OCI-LY1 (cell line): ENCODE results near the gene PTPRN2.

Experiments
- EZH2 ChIP-seq: fragments of 200-600 bp; sonication (generic), shearing (Covaris generic); IDR thresholded peaks from 2 replicates; pipeline ENCODE4 v1.8.0; 2017; ENCODE audit warnings: borderline replicate concordance, mixed run types, mild to moderate bottlenecking, antibody characterized with exemption, low read length, moderate library complexity, mixed read lengths
- TF ChIP-seq, protein P1 (sequence below): fragments of 200-600 bp; sonication (generic), shearing (Covaris generic); IDR thresholded peaks from 2 replicates; pipeline ENCODE4 v1.5.1; 2017; ENCODE audit warnings: mild to moderate bottlenecking, antibody characterized with exemption, low read length, moderate library complexity, mixed read lengths

DNA sequence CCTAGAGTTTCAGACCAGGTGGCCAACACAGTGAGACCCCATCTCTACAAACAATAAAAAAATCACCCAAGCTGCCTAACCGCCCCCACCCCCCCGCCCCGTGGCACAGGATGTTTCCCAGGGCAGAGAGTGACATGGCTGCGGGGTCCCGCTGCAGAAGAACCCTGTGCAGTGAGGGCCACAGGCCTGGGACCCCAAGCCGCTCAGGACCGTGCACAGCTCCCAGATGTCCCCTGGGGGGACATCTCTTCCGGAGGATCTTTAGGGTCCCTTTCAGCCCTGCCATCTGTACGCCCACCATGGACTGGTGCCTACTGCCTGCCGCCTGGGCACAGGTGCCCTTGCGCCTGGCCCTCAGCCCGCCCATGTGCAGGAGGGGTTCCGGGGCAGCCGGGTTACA lies 877.2 kb downstream of the PTPRN2 start:
- TF ChIP-seq, protein P1, sequence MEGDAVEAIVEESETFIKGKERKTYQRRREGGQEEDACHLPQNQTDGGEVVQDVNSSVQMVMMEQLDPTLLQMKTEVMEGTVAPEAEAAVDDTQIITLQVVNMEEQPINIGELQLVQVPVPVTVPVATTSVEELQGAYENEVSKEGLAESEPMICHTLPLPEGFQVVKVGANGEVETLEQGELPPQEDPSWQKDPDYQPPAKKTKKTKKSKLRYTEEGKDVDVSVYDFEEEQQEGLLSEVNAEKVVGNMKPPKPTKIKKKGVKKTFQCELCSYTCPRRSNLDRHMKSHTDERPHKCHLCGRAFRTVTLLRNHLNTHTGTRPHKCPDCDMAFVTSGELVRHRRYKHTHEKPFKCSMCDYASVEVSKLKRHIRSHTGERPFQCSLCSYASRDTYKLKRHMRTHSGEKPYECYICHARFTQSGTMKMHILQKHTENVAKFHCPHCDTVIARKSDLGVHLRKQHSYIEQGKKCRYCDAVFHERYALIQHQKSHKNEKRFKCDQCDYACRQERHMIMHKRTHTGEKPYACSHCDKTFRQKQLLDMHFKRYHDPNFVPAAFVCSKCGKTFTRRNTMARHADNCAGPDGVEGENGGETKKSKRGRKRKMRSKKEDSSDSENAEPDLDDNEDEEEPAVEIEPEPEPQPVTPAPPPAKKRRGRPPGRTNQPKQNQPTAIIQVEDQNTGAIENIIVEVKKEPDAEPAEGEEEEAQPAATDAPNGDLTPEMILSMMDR = no peak
- TF ChIP-seq EZH2 = no peak
